ENCODE measurements around the gene C6.
"Not testable (repeated sequence)": the region's sequence is repeated elsewhere in the genome, so short reads cannot be mapped to it uniquely, and the experiment has no call there.

Gene C6

GRCh38 chr5:41213340-41213739, at the start of gene C6:
TSS of gene C6 (minus strand) at chr5:41213532. CDS start at chr5:41203230, 10,302 bp downstream.
- DNase-seq (ENCODE audit: low spot score): no peak
- no peak for FAIRE-seq

- FAIRE-seq (no peak), DNase-seq (ENCODE audit: low spot score) (no peak)
Observed at GRCh38 chr5:41256400-41256799, 43.1 kb upstream of the C6 start.

- FAIRE-seq (no peak), DNase-seq (ENCODE audit: low spot score) (no peak)
Observed at GRCh38 chr5:41253109-41253508, 39.8 kb upstream of the C6 start.

- FAIRE-seq: no peak
- no peak for DNase-seq (ENCODE audit: low spot score)
Observed at GRCh38 chr5:41252036-41252435, 38.7 kb upstream of the C6 start.

- FAIRE-seq (no peak), DNase-seq (ENCODE audit: low spot score) (no peak)
Observed at GRCh38 chr5:41250351-41250987, 37.1 kb upstream of the C6 start.

GRCh38 chr5:41247135-41247534, 33.8 kb upstream of the C6 start:
- DNase-seq (ENCODE audit: low spot score) (no peak), FAIRE-seq (no peak)

GRCh38 chr5:41246376-41246775, 33.0 kb upstream of the C6 start:
- FAIRE-seq (peak; percentile 58), DNase-seq (ENCODE audit: low spot score) (peak; percentile 74)

- no peak for FAIRE-seq
- DNase-seq (ENCODE audit: low spot score): no peak
Observed at GRCh38 chr5:41243558-41243957, 30.2 kb upstream of the C6 start.

GRCh38 chr5:41240985-41241384, 27.7 kb upstream of the C6 start:
- DNase-seq (ENCODE audit: low spot score) (no peak), FAIRE-seq (no peak)

- no peak for DNase-seq (ENCODE audit: low spot score)
- FAIRE-seq: no peak
Observed at GRCh38 chr5:41240390-41240789, 27.1 kb upstream of the C6 start.

GRCh38 chr5:41234475-41234874, 21.1 kb upstream of the C6 start:
- DNase-seq (ENCODE audit: low spot score) (no peak), FAIRE-seq (no peak)

GRCh38 chr5:41232797-41233196, 19.5 kb upstream of the C6 start:
- no peak for FAIRE-seq
- DNase-seq (ENCODE audit: low spot score): no peak

- not testable (repeated sequence) for DNase-seq (ENCODE audit: low spot score); FAIRE-seq
Observed at GRCh38 chr5:41230276-41230675, 16.9 kb upstream of the C6 start.

- DNase-seq (ENCODE audit: low spot score) (no peak), FAIRE-seq (no peak)
Observed at GRCh38 chr5:41223962-41224361, 10.6 kb upstream of the C6 start.

- DNase-seq (ENCODE audit: low spot score): no peak
Observed at GRCh38 chr5:41219658-41220269, 6.4 kb upstream of the C6 start.

GRCh38 chr5:41218929-41219657, 5.8 kb upstream of the C6 start:
- DNase-seq (ENCODE audit: low spot score) (no peak), FAIRE-seq (no peak)

More at GRCh38 chr5:41219658-41220269, 6.4 kb upstream of the C6 start:
- FAIRE-seq: no peak

- DNase-seq (ENCODE audit: low spot score): no peak
- FAIRE-seq: no peak
Observed at GRCh38 chr5:41214182-41214581, 850 bp upstream of the C6 start.

GRCh38 chr5:41212935-41213334, 397 bp downstream of the C6 start:
- FAIRE-seq: no peak
- DNase-seq (ENCODE audit: low spot score): no peak

GRCh38 chr5:41211417-41211816, 1.9 kb downstream of the C6 start:
- no peak for FAIRE-seq

GRCh38 chr5:41205475-41205874, 7.9 kb downstream of the C6 start:
- not testable (repeated sequence) for DNase-seq (ENCODE audit: low spot score); FAIRE-seq

More at GRCh38 chr5:41211417-41211816, 1.9 kb downstream of the C6 start:
- DNase-seq (ENCODE audit: low spot score): no peak

- no peak for FAIRE-seq
- no peak for DNase-seq (ENCODE audit: low spot score)
Observed at GRCh38 chr5:41203033-41203432, 10.3 kb downstream of the C6 start.

- FAIRE-seq: no peak
Observed at GRCh38 chr5:41201082-41201772, 12.1 kb downstream of the C6 start.

More at GRCh38 chr5:41201082-41201772, 12.1 kb downstream of the C6 start:
- DNase-seq (ENCODE audit: low spot score): no peak

All from urothelium cell line (cell line).